Large intestine (tissue), 1 donor: Measurements from ENCODE around the gene TMEM176A. TPM values are rescaled to one million over a fixed set of nuclear protein-coding genes. Genes with fewer than 3 reads are reported as not detected.

ENCODE experiments used
- polyA plus RNA-seq: library from polyadenylated mRNA; unstranded; fragments of 120-200 nt; gene quantifications from one replicate; pipeline ENCODE4 v1.2.1, GENCODE V29; 2013

TMEM176A gene
- polyA plus RNA-seq, 1 donor, result 300 TPM

Other genes with a start within 250 kb of the TMEM176A start
- 17.8 TPM for gene GIMAP4, start 233.4 kb upstream of the TMEM176A start, polyA plus RNA-seq
- gene GIMAP6, start 168.4 kb upstream of the TMEM176A start, polyA plus RNA-seq, result 10.7 TPM
- gene GIMAP2, start 115.1 kb upstream of the TMEM176A start, polyA plus RNA-seq, result 9.3 TPM
- gene GIMAP1, start 84.2 kb upstream of the TMEM176A start, polyA plus RNA-seq, result 2.2 TPM
- gene GIMAP5, start 63.4 kb upstream of the TMEM176A start, polyA plus RNA-seq, result 9.0 TPM
- gene TMEM176B, start 405 bp upstream of the TMEM176A start, polyA plus RNA-seq, result 291 TPM
- gene AOC1, start 51.7 kb downstream of the TMEM176A start, polyA plus RNA-seq, result 206 TPM
- gene KCNH2, start 177.6 kb downstream of the TMEM176A start, polyA plus RNA-seq, result 8.1 TPM
- 10.3 TPM for gene NOS3, start 190.2 kb downstream of the TMEM176A start, polyA plus RNA-seq
- 1.8 TPM for gene ATG9B, start 223.7 kb downstream of the TMEM176A start, polyA plus RNA-seq
- 24.2 TPM for gene ABCB8, start 227.7 kb downstream of the TMEM176A start, polyA plus RNA-seq
- 6.9 TPM for gene ASIC3, start 247.8 kb downstream of the TMEM176A start, polyA plus RNA-seq